Activated naive CD4-positive, alpha-beta T cell treated with anti-CD3 and anti-CD28 coated beads, Interleukin-2, amount 10 ng/mL, durations not matched to agents 7 days and 5 days (primary cell): Measurements from ENCODE around the gene PSME3.
A peak's percentile ranks its signal among the peaks of the same experiment; 100 is the strongest.

Source experiments
- CTCF ChIA-PET: fragments of 350-600 bp; sonication (Branson Sonifier 250); formaldehyde crosslinking; loops from one replicate; lab custom pipeline; 2021; ENCODE audit warnings: antibody characterized with exemption; lab: Charles Lee
- DNase-seq: peaks from one replicate; pipeline ENCODE4 v3.0.0-alpha.2; 2020
- H3K27ac Mint-ChIP-seq: one replicate; pipeline ENCODE4 v1.8.0; 2021; ENCODE audit warnings: mild to moderate bottlenecking, moderate library complexity, mixed read lengths
- H3K27me3 Mint-ChIP-seq: one replicate; pipeline ENCODE4 v1.8.0; 2021; ENCODE audit warnings: mild to moderate bottlenecking, mixed read lengths
- H3K36me3 Mint-ChIP-seq: one replicate; pipeline ENCODE4 v1.8.0; 2021; ENCODE audit warnings: mixed read lengths
- H3K4me1 Mint-ChIP-seq: one replicate; pipeline ENCODE4 v1.8.0; 2021; ENCODE audit warnings: mixed read lengths
- H3K4me3 Mint-ChIP-seq: one replicate; pipeline ENCODE4 v1.8.0; 2021; ENCODE audit warnings: mild to moderate bottlenecking, moderate library complexity, mixed read lengths
- H3K9me3 Mint-ChIP-seq: one replicate; pipeline ENCODE4 v1.8.0; 2021; ENCODE audit warnings: mixed read lengths

PSME3 gene

DNA sequence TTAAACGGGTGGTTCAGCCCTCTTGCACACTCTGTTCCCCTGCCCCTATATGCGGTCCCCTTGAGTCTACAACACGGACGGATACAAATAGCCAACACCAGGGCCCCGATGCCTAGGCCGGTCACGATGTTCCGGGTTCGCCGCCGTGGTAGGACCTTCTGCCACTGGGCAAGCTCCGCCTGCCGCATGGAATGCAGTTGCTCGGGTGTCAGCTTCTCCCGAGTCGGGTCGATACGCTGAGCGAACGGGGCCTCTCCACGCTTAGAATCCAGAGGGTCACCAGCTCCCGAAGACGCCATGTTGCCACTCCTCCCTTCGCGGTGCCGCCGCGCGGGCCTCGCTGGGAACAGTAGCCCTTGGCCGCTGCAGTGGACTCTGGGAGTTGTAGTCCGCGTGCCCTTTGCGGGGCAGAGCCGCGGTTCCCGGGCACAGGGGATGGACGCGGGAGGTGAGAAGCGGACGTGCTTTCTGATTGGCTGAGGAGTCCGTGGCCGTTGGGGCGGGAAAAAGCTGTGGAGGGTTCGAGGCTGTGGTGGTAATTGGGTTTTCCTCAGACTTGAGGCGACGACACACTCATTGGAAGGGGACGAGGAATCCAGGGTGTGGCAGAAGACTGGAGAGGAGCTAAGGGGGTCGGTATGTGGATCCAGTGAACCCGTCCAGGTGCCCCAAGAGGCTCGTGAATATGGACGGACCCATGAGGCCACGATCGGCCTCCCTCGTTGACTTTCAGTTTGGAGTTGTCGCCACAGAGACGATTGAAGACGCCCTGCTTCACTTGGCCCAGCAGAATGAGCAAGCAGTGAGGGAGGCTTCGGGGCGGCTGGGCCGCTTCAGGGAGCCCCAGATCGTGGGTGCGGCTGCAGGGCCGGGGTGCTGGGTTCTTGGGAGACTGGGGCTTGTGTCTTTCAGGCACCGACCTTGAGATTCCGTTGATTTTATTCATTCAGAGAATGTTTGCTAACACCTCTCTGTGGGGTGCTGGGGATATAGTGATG lies 34.5 kb upstream of the PSME3 start, which contains the start of the genes CNTD1 and COA3:
CNTD1 (plus strand) TSS at position 479 of the 998 bp plus-strand sequence; CDS start at position 686, 207 bp downstream.
COA3 (minus strand) TSS at position 322 of the 998 bp plus-strand sequence; CDS start at position 299, 23 bp downstream.
- Mint-ChIP-seq H3K4me3 (peak within 1 kb of the TSS; percentile 93), H3K36me3 (peaks cover 8% of the 10 kb centered on the region), H3K4me1 (peaks cover 27% of the 10 kb centered on the region), H3K27ac (peak within 1 kb of the TSS; percentile 70), H3K9me3 (no peaks in the 10 kb centered on the region), H3K27me3 (peaks cover 15% of the 10 kb centered on the region)
- CTCF ChIA-PET, result interaction anchor here (1.5 kb wide), 1 partner anchor 76 kb away, joined by 3 read pairs; no protein-coding TSS in a partner anchor
- peak; percentile 90 for DNase-seq

DNA sequence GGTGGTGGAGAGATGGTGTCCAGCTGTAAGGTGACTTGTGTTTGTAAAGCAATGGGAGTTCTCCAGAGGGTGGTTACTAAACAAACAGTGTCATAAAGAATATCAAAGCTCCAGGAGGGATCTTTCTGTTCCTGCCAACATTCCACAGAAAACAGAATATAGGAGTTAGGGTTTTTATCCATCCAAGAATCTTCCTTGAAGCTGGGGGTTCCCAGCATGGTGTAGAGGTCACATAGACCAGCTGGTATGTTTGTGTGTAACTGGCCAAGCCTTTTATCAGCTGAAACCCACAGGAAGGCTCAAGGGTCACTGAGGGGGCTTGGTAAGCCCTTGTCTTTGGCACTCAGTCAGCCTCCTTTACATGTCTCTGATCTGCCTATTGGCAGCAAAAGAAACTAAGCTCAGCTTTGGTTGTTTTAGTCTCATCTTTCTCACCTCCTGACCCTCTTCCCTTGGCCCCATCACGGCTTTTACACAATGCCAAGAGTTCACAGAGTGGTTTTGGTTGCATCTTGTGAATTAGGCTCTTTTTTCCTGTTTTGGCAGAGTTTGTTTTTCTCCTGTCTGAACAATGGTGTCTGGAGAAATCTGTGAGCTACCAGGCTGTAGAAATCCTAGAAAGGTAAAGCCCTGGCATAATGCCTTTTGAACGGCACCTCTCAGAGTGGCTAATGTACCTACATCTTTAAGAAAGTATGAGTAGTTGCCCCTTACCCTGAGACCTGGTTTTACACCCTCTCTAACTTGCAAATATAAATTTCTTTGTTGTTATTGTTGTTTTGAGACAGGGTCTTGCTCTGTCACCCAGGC lies 29.9 kb upstream of the PSME3 start:
- Mint-ChIP-seq H3K4me1 (peaks cover 7% of the 10 kb centered on the region), H3K4me3 (no peak overlapping the region), H3K27me3 (peaks cover 15% of the 10 kb centered on the region), H3K9me3 (no peaks in the 10 kb centered on the region), H3K36me3 (no peaks in the 10 kb centered on the region), H3K27ac (no peak overlapping the region)
- CTCF ChIA-PET, result interaction anchor here (0.8 to 1.3 kb wide), 2 partner anchors 17 to 21 kb away, joined by 3 to 4 read pairs; partner anchors contain the start of gene BECN1
- DNase-seq, result no peak

DNA sequence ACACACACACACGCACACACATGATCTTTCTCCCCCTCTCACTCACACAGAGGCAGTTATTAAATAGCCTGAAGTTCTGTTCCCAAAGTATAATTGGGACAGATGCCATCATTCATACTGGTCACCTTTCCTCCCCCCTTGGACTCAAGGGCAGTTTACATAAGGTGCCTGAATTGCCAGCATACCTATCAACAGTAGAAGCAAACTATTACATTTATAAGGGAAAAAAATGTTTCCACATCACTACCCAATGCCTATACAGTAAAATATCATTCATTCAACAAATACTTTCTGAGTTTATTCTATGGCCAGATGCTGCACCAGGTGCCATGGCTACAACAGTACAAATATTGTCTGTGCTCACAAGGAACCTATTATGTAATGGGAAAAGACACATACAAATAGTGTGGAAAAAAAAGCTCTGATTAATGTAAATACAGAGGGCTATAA lies 28.3 kb upstream of the PSME3 start:
- Mint-ChIP-seq H3K36me3 (peaks cover 5% of the 10 kb centered on the region), H3K4me1 (no peaks in the 10 kb centered on the region), H3K4me3 (no peak overlapping the region), H3K27ac (no peak overlapping the region), H3K9me3 (no peaks in the 10 kb centered on the region), H3K27me3 (peaks cover 7% of the 10 kb centered on the region)
- DNase-seq, result no peak
- CTCF ChIA-PET, result no interaction called here

DNA sequence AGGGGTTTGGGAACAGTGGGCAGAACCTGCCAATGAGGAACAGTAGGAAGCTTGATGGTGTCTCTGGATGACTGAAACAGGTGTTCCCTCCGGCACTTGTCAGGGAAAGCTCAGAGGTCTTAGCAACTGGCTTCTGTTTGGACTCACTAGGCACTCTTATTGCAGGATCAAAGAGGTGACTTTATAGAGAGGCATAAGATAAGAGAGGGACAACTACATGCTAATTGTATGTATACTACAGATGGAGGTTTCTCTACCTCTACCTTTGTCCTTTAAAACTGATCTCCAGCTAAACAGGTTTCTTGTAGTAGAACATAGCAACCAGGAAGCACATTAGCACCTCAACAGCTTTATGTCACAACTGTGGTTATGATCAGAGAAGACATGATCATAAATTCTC lies 26.9 kb upstream of the PSME3 start:
- Mint-ChIP-seq H3K27ac (no peak overlapping the region), H3K36me3 (peaks cover 14% of the 10 kb centered on the region), H3K4me3 (no peak overlapping the region), H3K9me3 (no peaks in the 10 kb centered on the region), H3K27me3 (peaks cover 4% of the 10 kb centered on the region), H3K4me1 (no peaks in the 10 kb centered on the region)
- no peak for DNase-seq
- CTCF ChIA-PET, result no interaction called here

DNA sequence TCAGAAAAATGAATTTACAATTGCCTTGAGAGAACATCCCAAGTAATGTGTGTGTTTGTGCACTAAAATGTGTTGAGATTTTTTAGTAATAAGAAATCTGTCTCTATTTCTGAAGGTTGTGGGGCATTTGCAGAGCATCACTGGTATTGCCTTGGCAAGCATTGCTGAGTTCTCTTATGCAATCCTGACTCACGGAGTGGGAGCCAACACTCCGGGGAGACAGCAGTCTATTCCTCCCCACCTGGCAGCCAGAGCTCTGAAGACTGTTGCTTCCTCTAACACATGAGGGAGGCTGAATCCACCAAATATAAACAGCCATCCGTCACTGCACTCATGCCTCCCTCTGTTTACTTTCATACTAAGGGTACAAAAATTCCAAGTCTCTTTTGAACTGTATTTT lies 23.9 kb upstream of the PSME3 start:
- Mint-ChIP-seq H3K4me3 (no peak overlapping the region), H3K36me3 (peaks cover 28% of the 10 kb centered on the region), H3K27me3 (no peaks in the 10 kb centered on the region), H3K4me1 (no peaks in the 10 kb centered on the region), H3K9me3 (no peaks in the 10 kb centered on the region), H3K27ac (no peak overlapping the region)
- CTCF ChIA-PET, result interaction anchor here (2.0 kb wide), 1 partner anchor 11 kb away, joined by 10 read pairs; no protein-coding TSS in a partner anchor
- no peak for DNase-seq

DNA sequence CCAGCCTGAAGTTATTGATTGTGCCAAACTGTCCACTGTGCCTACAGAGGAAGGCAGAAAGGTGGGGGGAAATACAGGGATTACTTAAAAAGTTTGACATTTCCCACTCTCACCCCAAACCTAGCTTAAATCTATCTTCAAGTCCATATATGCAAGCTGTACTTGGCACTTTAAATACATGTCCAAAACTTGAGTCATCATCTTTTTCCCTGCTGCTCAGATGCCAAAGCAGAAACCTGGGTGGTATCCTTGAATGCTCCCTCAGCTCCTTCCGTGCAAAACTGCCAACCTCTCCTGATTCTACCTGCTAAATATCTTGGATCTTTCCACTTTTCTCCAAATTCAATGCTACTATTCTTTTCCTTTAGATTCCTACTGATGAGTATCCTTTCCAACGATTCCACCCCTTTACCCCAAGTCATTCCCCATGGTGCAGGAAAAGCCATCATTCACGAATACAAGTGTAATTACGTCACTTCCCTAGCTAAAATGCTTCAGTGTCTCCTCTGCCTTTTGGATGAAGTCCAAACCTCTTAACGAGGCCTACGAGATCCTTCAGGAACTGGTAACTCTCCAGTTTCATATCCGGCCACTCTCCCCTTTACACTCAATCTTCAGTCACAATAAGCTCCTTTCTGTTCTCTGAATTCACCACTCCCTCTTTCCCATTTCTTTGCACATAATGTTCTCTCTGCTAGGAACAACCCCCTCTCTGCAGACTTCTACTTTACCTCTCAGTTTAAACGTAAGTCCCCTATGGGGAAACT lies 18.4 kb upstream of the PSME3 start:
- Mint-ChIP-seq H3K4me3 (no peak overlapping the region), H3K27ac (no peak overlapping the region), H3K4me1 (no peaks in the 10 kb centered on the region), H3K27me3 (no peaks in the 10 kb centered on the region), H3K9me3 (no peaks in the 10 kb centered on the region), H3K36me3 (peaks cover 56% of the 10 kb centered on the region)
- no peak for DNase-seq
- CTCF ChIA-PET, result interaction anchor here (1.0 kb wide), 1 partner anchor 93 kb away, joined by 3 read pairs; no protein-coding TSS in a partner anchor

DNA sequence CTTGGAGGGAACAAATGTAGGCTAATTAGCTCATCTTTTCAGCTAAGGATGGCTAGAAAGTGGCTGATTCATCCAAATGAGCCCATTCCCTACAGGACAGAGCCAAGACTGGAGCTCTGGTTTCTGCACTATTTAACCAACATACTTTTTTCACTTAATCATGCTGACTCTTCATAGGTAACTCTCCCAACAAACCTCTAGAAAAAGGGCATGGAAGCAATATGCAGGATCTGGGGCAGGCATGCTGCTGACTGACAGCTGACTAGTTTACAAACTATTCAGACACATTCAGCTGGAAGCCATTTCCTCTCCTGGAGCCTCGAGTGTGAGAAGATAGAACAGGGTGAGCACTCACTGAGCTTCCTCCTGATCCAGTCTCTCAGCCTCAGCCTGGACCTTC lies 15.3 kb upstream of the PSME3 start:
- H3K27me3 Mint-ChIP-seq, result no peaks in the 10 kb centered on the region

DNA sequence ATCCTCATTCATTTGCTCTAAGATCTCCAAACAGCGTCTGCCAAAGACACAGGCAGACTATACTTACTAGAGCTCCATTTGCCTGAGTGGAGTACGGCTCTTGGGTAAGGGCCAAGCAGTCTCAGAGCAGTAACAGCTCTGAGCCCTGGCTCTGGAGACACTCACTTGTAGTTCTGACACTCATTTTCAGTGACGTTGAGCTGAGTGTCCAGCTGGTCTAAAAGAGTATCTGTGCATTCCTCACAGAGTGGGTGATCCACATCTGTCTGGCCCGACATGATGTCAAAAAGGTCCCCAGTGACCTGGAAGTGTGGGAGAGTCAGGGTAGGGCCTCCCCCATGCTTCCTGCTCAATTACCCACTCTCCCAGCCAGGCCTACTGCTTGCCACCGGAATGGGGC lies 14.8 kb upstream of the PSME3 start:
- CTCF ChIA-PET, result interaction anchor here (0.7 to 2.7 kb wide), 3 partner anchors 9 to 180 kb away, joined by 3 to 10 read pairs (median 5); partner anchors contain the start of gene RPL27

More for the DNA sequence above, 15.3 kb upstream of the PSME3 start:
- H3K9me3 Mint-ChIP-seq, result no peaks in the 10 kb centered on the region
- H3K27ac Mint-ChIP-seq, result no peak overlapping the region
- DNase-seq, result no peak
- CTCF ChIA-PET, result interaction anchor here (0.5 to 1.7 kb wide), 3 partner anchors 54 to 671 kb away, joined by 3 to 5 read pairs (median 3); partner anchors contain the start of gene RPL27
- H3K4me1 Mint-ChIP-seq, result peaks cover 23% of the 10 kb centered on the region
- no peak overlapping the region for H3K4me3 Mint-ChIP-seq
- peaks cover 56% of the 10 kb centered on the region for H3K36me3 Mint-ChIP-seq

DNA sequence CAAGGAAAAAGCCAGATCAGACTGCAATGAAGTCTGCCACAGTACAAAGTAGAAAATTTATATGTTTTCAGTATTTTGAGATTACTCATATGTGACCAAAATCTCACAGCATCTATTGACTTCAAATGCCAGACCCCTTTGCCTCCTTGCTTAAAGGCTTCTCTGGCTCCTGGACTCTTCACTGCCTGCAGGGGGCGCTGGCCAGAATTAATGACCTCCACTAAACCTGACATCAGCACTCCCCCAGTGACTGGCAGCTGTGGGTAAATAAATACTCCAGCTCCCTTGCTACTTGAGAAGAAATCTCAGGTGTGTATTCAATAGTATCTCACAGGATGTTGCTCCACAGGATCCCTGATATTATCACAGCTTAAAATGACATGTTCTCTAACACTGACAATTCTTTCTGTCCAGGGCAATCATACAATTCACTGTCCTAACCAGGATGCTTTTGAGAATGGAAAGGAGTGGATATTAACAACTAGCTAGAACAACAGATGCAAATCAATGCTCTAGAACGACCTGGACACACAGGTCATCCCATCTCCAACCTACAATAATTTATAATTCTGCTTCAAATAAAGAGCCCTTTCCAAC lies 13.2 kb upstream of the PSME3 start:
- CTCF ChIA-PET, result interaction anchor here (0.6 to 2.7 kb wide), 9 partner anchors 11 to 279 kb away, joined by 3 to 10 read pairs (median 3); partner anchors contain the start of genes PSMC3IP, RPL27 and WNK4
- no peaks in the 10 kb centered on the region for H3K9me3 Mint-ChIP-seq
- no peak overlapping the region for H3K27ac Mint-ChIP-seq
- H3K4me3 Mint-ChIP-seq, result no peak overlapping the region
- H3K27me3 Mint-ChIP-seq, result no peaks in the 10 kb centered on the region
- peak; percentile 80 for DNase-seq
- H3K36me3 Mint-ChIP-seq, result peaks cover 50% of the 10 kb centered on the region
- peaks cover 39% of the 10 kb centered on the region for H3K4me1 Mint-ChIP-seq

More for the DNA sequence above, 14.8 kb upstream of the PSME3 start:
- Mint-ChIP-seq H3K27me3 (no peaks in the 10 kb centered on the region), H3K9me3 (no peaks in the 10 kb centered on the region), H3K27ac (no peak overlapping the region), H3K36me3 (peaks cover 56% of the 10 kb centered on the region), H3K4me3 (no peak overlapping the region), H3K4me1 (peaks cover 27% of the 10 kb centered on the region)
- DNase-seq, result no peak

DNA sequence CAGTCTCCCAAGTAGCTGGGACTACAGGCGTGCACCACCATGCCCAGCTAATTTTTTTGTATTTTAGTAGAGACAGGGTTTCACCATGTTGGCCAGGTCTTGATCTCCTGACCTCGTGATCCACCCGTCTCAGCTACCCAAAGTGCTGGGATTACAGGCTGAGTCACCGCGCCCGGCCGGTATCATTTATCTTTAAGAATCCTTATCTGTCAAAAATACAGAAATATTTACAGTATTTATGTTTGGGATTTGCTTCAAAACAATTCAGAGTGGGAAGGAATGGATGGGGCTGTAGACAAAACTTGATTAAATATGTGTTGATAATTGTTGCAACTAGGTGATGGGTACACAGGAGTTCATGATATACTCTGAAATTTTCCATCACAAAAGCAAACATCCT lies 12.0 kb upstream of the PSME3 start:
- Mint-ChIP-seq H3K9me3 (no peaks in the 10 kb centered on the region), H3K36me3 (peaks cover 41% of the 10 kb centered on the region), H3K27ac (no peak overlapping the region), H3K4me1 (peaks cover 41% of the 10 kb centered on the region), H3K4me3 (no peak overlapping the region), H3K27me3 (no peaks in the 10 kb centered on the region)
- CTCF ChIA-PET, result interaction anchor here (1.1 to 5.2 kb wide), 5 partner anchors 12 to 117 kb away, joined by 4 to 24 read pairs (median 9); partner anchors contain the start of gene PSME3
- no peak for DNase-seq

DNA sequence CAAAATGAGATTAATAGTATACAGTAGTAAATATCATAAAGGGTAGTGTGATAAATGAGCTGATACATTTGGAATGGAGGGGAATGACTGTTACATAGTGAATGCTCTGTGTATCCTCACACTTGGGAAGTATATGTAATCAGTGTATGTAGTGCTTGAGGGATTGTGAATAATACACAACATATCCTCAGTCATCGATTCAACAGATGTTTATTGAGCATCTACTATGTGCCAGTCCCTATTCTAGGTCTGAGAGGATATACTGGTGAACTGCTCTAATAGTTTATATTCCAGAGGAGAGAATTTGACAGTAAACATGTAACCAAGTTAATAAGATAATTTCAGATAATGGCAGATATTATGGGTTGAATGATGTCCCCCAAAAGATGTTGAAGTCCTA lies 5.7 kb upstream of the PSME3 start:
- H3K27me3 Mint-ChIP-seq, result no peaks in the 10 kb centered on the region
- H3K36me3 Mint-ChIP-seq, result peaks cover 5% of the 10 kb centered on the region
- CTCF ChIA-PET, result no interaction called here

DNA sequence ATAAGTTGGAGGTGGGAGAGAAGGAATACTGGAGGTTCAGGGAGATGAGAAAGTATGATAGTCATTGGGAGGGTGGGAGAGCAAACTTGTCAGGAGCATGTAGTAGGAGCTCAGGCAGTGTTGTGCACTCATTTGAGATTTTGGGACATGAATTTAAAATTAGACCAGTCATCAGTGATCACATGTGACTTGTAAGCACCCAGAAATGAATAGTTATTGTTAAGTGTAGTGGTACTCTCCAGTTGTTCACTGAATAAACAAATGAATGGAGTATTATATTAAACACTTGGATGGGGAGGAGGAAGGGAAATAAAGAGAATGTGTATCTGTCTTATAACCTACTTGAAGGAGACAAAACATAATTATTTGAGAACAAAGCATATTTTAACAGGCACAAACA lies 2.2 kb upstream of the PSME3 start:
- Mint-ChIP-seq H3K4me1 (peaks cover 27% of the 10 kb centered on the region), H3K27ac (no peak overlapping the region), H3K4me3 (no peak overlapping the region), H3K27me3 (peaks cover 4% of the 10 kb centered on the region), H3K36me3 (peaks cover 8% of the 10 kb centered on the region), H3K9me3 (no peaks in the 10 kb centered on the region)
- CTCF ChIA-PET, result interaction anchor here (2.4 kb wide), 1 partner anchor 98 kb away, joined by 5 read pairs; no protein-coding TSS in a partner anchor
- no peak for DNase-seq

More for the DNA sequence above, 5.7 kb upstream of the PSME3 start:
- no peak overlapping the region for H3K27ac Mint-ChIP-seq
- peaks cover 30% of the 10 kb centered on the region for H3K4me1 Mint-ChIP-seq
- no peak for DNase-seq
- H3K9me3 Mint-ChIP-seq, result no peaks in the 10 kb centered on the region
- no peak overlapping the region for H3K4me3 Mint-ChIP-seq
